ENCODE measurements around the gene COBL.

COBL gene

GRCh38 chr7:51329696-51330263, 13.2 kb upstream of the COBL start:
- no peak overlapping the region for H3K4me2 ChIP-seq (ENCODE audit: insufficient read depth, low read length, poor library complexity, severe bottlenecking)
- no peak overlapping the region for H2AFZ ChIP-seq (ENCODE audit: low read length)
- H2BK15ac ChIP-seq (ENCODE audit: low read length): no peak overlapping the region
- no peak overlapping the region for H4K8ac ChIP-seq (ENCODE audit: low read depth, low read length)
- H2AK5ac ChIP-seq (ENCODE audit: low read depth, low read length): no peak overlapping the region
- H3K9ac ChIP-seq (ENCODE audit: low read depth, low read length, poor library complexity): no peak overlapping the region
- no peaks in the 10 kb centered on the region for H3K27me3 ChIP-seq (ENCODE audit: control insufficient read depth in 3 of 3, insufficient read depth in 3 of 3, low read depth in 1 of 3, low read length in 3 of 3)
- H3K27ac ChIP-seq (replicated peaks; ENCODE audit: low read length): no peak overlapping the region
- peaks cover 0 to 7% of the 10 kb centered on the region in 2 donors for H3K4me1 ChIP-seq (ENCODE audit: control insufficient read depth in 2 of 2, insufficient read depth in 1 of 2, low read depth in 1 of 2, low read length in 2 of 2)
- H2BK5ac ChIP-seq (ENCODE audit: low read length): no peak overlapping the region
- no peak overlapping the region for H3K18ac ChIP-seq (ENCODE audit: low read length)
- no peak overlapping the region for H2BK12ac ChIP-seq (ENCODE audit: low read length)
- H3K14ac ChIP-seq (ENCODE audit: low read length): no peak overlapping the region
- no peaks in the 10 kb centered on the region for H3K36me3 ChIP-seq (replicated peaks in 1 of 2; ENCODE audit: control insufficient read depth in 2 of 2, insufficient read depth in 2 of 2, low read length in 2 of 2)
- H4K91ac ChIP-seq (ENCODE audit: low read depth, low read length, poor library complexity): no peak overlapping the region
- H3K4me3 ChIP-seq (ENCODE audit: low read length in 2 of 2): no peak overlapping the region
- H3K23ac ChIP-seq (ENCODE audit: low read depth, low read length, poor library complexity): no peak overlapping the region
- H3K9me3 ChIP-seq (replicated peaks in 1 of 2; ENCODE audit: control insufficient read depth in 2 of 2, insufficient read depth in 1 of 2, low read depth in 1 of 2, low read length in 2 of 2): no peaks in the 10 kb centered on the region
- no peak overlapping the region for H2BK120ac ChIP-seq (ENCODE audit: low read depth, low read length)
- WGBS, 2 donors (ENCODE audit: extremely low coverage in 2 of 2, insufficient read length in 2 of 2, insufficient replicate concordance in 1 of 2): no CpG with 5 or more reads among the region's 4 CpGs
- no peak overlapping the region for H3K4ac ChIP-seq (ENCODE audit: low read length)
- no peaks in the 10 kb centered on the region for H3K79me1 ChIP-seq (ENCODE audit: low read depth, low read length)
- no peak for DNase-seq (ENCODE audit: low spot score)

- H3K79me1 ChIP-seq (ENCODE audit: low read depth, low read length): no peaks in the 10 kb centered on the region
Observed at GRCh38 chr7:51328351-51328801, 11.8 kb upstream of the COBL start.

GRCh38 chr7:51327287-51327717, 10.7 kb upstream of the COBL start:
- Histone ChIP-seq H3K18ac (ENCODE audit: low read length) (peak overlapping the region; percentile 71), H2BK15ac (ENCODE audit: low read length) (no peak overlapping the region), H2AFZ (ENCODE audit: low read length) (no peak overlapping the region), H3K4me1 (ENCODE audit: control insufficient read depth in 2 of 2, insufficient read depth in 1 of 2, low read depth in 1 of 2, low read length in 2 of 2) (peaks cover 0 to 7% of the 10 kb centered on the region in 2 donors), H3K14ac (ENCODE audit: low read length) (no peak overlapping the region), H3K9ac (ENCODE audit: low read depth, low read length, poor library complexity) (no peak overlapping the region), H2BK120ac (ENCODE audit: low read depth, low read length) (no peak overlapping the region), H3K23ac (ENCODE audit: low read depth, low read length, poor library complexity) (no peak overlapping the region), H3K79me1 (ENCODE audit: low read depth, low read length) (no peaks in the 10 kb centered on the region), H3K4me2 (ENCODE audit: insufficient read depth, low read length, poor library complexity, severe bottlenecking) (no peak overlapping the region), H2BK12ac (ENCODE audit: low read length) (peak overlapping the region; percentile 31), H3K9me3 (replicated peaks in 1 of 2; ENCODE audit: control insufficient read depth in 2 of 2, insufficient read depth in 1 of 2, low read depth in 1 of 2, low read length in 2 of 2) (no peaks in the 10 kb centered on the region), H2AK5ac (ENCODE audit: low read depth, low read length) (no peak overlapping the region), H2BK5ac (ENCODE audit: low read length) (peak overlapping the region; percentile 56), H4K8ac (ENCODE audit: low read depth, low read length) (no peak overlapping the region), H4K91ac (ENCODE audit: low read depth, low read length, poor library complexity) (no peak overlapping the region), H3K36me3 (replicated peaks in 1 of 2; ENCODE audit: control insufficient read depth in 2 of 2, insufficient read depth in 2 of 2, low read length in 2 of 2) (no peaks in the 10 kb centered on the region), H3K27ac (replicated peaks; ENCODE audit: low read length) (no peak overlapping the region), H3K4me3 (ENCODE audit: low read length in 2 of 2) (no peak overlapping the region), H3K4ac (ENCODE audit: low read length) (no peak overlapping the region), H3K27me3 (ENCODE audit: control insufficient read depth in 3 of 3, insufficient read depth in 3 of 3, low read depth in 1 of 3, low read length in 3 of 3) (no peaks in the 10 kb centered on the region)
- no peak for DNase-seq (ENCODE audit: low spot score)
- no CpG with 5 or more reads among the region's 6 CpGs for WGBS, 2 donors (ENCODE audit: extremely low coverage in 2 of 2, insufficient read length in 2 of 2, insufficient replicate concordance in 1 of 2)

More at GRCh38 chr7:51328351-51328801, 11.8 kb upstream of the COBL start:
- Histone ChIP-seq H3K4me2 (ENCODE audit: insufficient read depth, low read length, poor library complexity, severe bottlenecking) (no peak overlapping the region), H3K27ac (replicated peaks; ENCODE audit: low read length) (no peak overlapping the region), H2BK12ac (ENCODE audit: low read length) (no peak overlapping the region), H3K4me1 (ENCODE audit: control insufficient read depth in 2 of 2, insufficient read depth in 1 of 2, low read depth in 1 of 2, low read length in 2 of 2) (peaks cover 0 to 7% of the 10 kb centered on the region in 2 donors), H3K27me3 (ENCODE audit: control insufficient read depth in 3 of 3, insufficient read depth in 3 of 3, low read depth in 1 of 3, low read length in 3 of 3) (no peaks in the 10 kb centered on the region), H3K4me3 (ENCODE audit: low read length in 2 of 2) (no peak overlapping the region), H2AFZ (ENCODE audit: low read length) (no peak overlapping the region), H3K18ac (ENCODE audit: low read length) (no peak overlapping the region), H2AK5ac (ENCODE audit: low read depth, low read length) (no peak overlapping the region), H3K9ac (ENCODE audit: low read depth, low read length, poor library complexity) (no peak overlapping the region), H3K36me3 (replicated peaks in 1 of 2; ENCODE audit: control insufficient read depth in 2 of 2, insufficient read depth in 2 of 2, low read length in 2 of 2) (no peaks in the 10 kb centered on the region), H3K23ac (ENCODE audit: low read depth, low read length, poor library complexity) (no peak overlapping the region), H4K91ac (ENCODE audit: low read depth, low read length, poor library complexity) (no peak overlapping the region), H2BK5ac (ENCODE audit: low read length) (no peak overlapping the region), H2BK15ac (ENCODE audit: low read length) (no peak overlapping the region), H3K4ac (ENCODE audit: low read length) (no peak overlapping the region), H3K9me3 (replicated peaks in 1 of 2; ENCODE audit: control insufficient read depth in 2 of 2, insufficient read depth in 1 of 2, low read depth in 1 of 2, low read length in 2 of 2) (no peaks in the 10 kb centered on the region), H3K14ac (ENCODE audit: low read length) (no peak overlapping the region), H4K8ac (ENCODE audit: low read depth, low read length) (no peak overlapping the region), H2BK120ac (ENCODE audit: low read depth, low read length) (no peak overlapping the region)
- WGBS, 2 donors (ENCODE audit: extremely low coverage in 2 of 2, insufficient read length in 2 of 2, insufficient replicate concordance in 1 of 2): no CpG with 5 or more reads among the region's 1 CpG
- no peak for DNase-seq (ENCODE audit: low spot score)

- H2BK5ac ChIP-seq (ENCODE audit: low read length): peak overlapping the region; percentile 56
- H3K4me1 ChIP-seq (ENCODE audit: control insufficient read depth in 2 of 2, insufficient read depth in 1 of 2, low read depth in 1 of 2, low read length in 2 of 2): peaks cover 0 to 7% of the 10 kb centered on the region in 2 donors
- no peak overlapping the region for H2AFZ ChIP-seq (ENCODE audit: low read length)
- no peaks in the 10 kb centered on the region for H3K36me3 ChIP-seq (replicated peaks in 1 of 2; ENCODE audit: control insufficient read depth in 2 of 2, insufficient read depth in 2 of 2, low read length in 2 of 2)
- no CpG with 5 or more reads among the region's 14 CpGs for WGBS, 2 donors (ENCODE audit: extremely low coverage in 2 of 2, insufficient read length in 2 of 2, insufficient replicate concordance in 1 of 2)
- no peak overlapping the region for H2AK5ac ChIP-seq (ENCODE audit: low read depth, low read length)
- no peaks in the 10 kb centered on the region for H3K79me1 ChIP-seq (ENCODE audit: low read depth, low read length)
- no peak overlapping the region for H3K4me2 ChIP-seq (ENCODE audit: insufficient read depth, low read length, poor library complexity, severe bottlenecking)
- no peak overlapping the region for H4K8ac ChIP-seq (ENCODE audit: low read depth, low read length)
- no peak overlapping the region for H4K91ac ChIP-seq (ENCODE audit: low read depth, low read length, poor library complexity)
- H3K4me3 ChIP-seq (ENCODE audit: low read length in 2 of 2): no peak overlapping the region
- H3K27me3 ChIP-seq (ENCODE audit: control insufficient read depth in 3 of 3, insufficient read depth in 3 of 3, low read depth in 1 of 3, low read length in 3 of 3): no peaks in the 10 kb centered on the region
- H3K9me3 ChIP-seq (replicated peaks in 1 of 2; ENCODE audit: control insufficient read depth in 2 of 2, insufficient read depth in 1 of 2, low read depth in 1 of 2, low read length in 2 of 2): no peaks in the 10 kb centered on the region
- H3K4ac ChIP-seq (ENCODE audit: low read length): no peak overlapping the region
- peak overlapping the region; percentile 31 for H2BK12ac ChIP-seq (ENCODE audit: low read length)
- no peak overlapping the region for H3K9ac ChIP-seq (ENCODE audit: low read depth, low read length, poor library complexity)
- H3K23ac ChIP-seq (ENCODE audit: low read depth, low read length, poor library complexity): no peak overlapping the region
- H3K27ac ChIP-seq (replicated peaks; ENCODE audit: low read length): no peak overlapping the region
- peak overlapping the region; percentile 71 for H3K18ac ChIP-seq (ENCODE audit: low read length)
- no peak overlapping the region for H3K14ac ChIP-seq (ENCODE audit: low read length)
- H2BK120ac ChIP-seq (ENCODE audit: low read depth, low read length): no peak overlapping the region
- DNase-seq (ENCODE audit: low spot score): no peak
- no peak overlapping the region for H2BK15ac ChIP-seq (ENCODE audit: low read length)
Observed at GRCh38 chr7:51326656-51327286, 10.2 kb upstream of the COBL start.
